ENCODE measurements around the gene SOWAHC. TPM values are rescaled to one million over a fixed set of nuclear protein-coding genes. Genes with fewer than 3 reads are reported as not detected.
A peak's percentile ranks its signal among the peaks of the same experiment; 100 is the strongest.

SOWAHC gene
- total and polyA plus RNA-seq, 2 of the 13 experiments (the other 11 are each of a cell fraction or from before 2014, with no cell fraction given), result 21.2 to 22.5 TPM

DNA sequence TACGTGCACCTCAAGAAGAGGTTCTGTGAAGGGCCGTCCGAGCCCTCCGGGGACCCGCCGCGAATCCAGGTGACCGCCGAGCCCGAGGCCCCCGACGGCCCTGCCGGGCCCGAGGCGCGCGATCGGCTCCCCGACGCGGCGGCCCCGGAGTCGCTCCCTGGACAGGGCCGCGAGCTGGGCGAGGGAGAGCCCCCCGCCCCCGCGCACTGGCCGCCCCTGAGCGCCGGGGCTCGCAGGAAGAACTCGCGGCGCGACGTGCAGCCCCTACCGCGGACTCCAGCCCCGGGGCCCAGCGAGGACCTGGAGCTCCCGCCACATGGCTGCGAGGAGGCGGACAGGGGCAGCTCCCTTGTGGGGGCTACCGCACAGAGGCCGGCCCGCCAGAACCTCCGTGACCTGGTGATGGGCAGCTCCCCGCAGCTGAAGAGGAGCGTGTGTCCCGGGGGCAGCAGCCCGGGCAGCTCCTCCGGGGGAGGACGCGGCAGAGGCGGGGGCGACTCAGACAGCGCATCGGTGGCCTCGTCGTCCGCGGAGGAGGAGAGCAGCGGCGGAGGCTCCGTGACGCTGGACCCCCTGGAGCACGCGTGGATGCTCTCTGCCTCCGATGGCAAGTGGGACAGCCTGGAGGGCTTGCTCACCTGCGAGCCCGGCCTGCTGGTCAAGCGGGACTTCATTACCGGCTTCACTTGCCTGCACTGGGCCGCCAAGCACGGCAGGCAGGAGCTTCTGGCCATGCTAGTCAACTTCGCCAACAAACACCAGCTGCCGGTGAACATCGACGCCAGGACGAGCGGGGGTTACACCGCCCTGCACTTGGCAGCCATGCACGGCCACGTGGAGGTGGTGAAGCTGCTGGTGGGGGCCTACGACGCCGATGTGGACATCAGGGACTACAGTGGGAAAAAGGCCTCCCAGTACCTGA lies 812 bp downstream of the SOWAHC start (continued):
- TF ChIP-seq, protein P1, sequence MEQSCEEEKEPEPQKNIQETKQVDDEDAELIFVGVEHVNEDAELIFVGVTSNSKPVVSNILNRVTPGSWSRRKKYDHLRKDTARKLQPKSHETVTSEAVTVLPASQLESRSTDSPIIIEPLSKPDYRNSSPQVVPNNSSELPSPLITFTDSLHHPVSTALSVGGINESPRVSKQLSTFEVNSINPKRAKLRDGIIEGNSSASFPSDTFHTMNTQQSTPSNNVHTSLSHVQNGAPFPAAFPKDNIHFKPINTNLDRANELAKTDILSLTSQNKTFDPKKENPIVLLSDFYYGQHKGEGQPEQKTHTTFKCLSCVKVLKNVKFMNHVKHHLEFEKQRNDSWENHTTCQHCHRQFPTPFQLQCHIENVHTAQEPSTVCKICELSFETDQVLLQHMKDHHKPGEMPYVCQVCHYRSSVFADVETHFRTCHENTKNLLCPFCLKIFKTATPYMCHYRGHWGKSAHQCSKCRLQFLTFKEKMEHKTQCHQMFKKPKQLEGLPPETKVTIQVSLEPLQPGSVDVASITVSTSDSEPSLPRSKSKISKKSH (CRISPR knock-in tag; IDR thresholded peaks at IDR 0.05; ENCODE audit: borderline replicate concordance), result peak; percentile 93
- peak; percentile 92 for TF ChIP-seq ZNF333 (CRISPR knock-in tag; IDR thresholded peaks at IDR 0.05; ENCODE audit: borderline replicate concordance)
- TF ChIP-seq ZNF235 (CRISPR knock-in tag; IDR thresholded peaks at IDR 0.05; ENCODE audit: borderline replicate concordance), result peak; percentile 63; the same call in 1 of the 2 replicates
- 0 out of 2 replicates have a peak, but pooled peaks have one; percentile 50 for TF ChIP-seq ZNF879 (CRISPR knock-in tag; IDR thresholded peaks at IDR 0.05)
- TF ChIP-seq CBX2 (IDR thresholded peaks at IDR 0.05; ENCODE audit: low read depth, low read length), result no peak
- no peak for TF ChIP-seq CBX2 (CRISPR knock-in tag; IDR thresholded peaks at IDR 0.05; ENCODE audit: low read depth)
- no peak for TF ChIP-seq MBD4 (IDR thresholded peaks at IDR 0.05; ENCODE audit: borderline replicate concordance, low read length)
- TF ChIP-seq MXD4 (CRISPR knock-in tag; IDR thresholded peaks at IDR 0.05), result peak; percentile 73; the same call in 1 of the 2 replicates
- no peak; a peak in 1 of 4 replicates for TF ChIP-seq POLR2A (IDR thresholded peaks at IDR 0.05; ENCODE audit: insufficient read depth in 1 of 2, low read depth in 2 of 2, low read length in 2 of 2)
- TF ChIP-seq, protein P2, sequence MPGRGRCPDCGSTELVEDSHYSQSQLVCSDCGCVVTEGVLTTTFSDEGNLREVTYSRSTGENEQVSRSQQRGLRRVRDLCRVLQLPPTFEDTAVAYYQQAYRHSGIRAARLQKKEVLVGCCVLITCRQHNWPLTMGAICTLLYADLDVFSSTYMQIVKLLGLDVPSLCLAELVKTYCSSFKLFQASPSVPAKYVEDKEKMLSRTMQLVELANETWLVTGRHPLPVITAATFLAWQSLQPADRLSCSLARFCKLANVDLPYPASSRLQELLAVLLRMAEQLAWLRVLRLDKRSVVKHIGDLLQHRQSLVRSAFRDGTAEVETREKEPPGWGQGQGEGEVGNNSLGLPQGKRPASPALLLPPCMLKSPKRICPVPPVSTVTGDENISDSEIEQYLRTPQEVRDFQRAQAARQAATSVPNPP (CRISPR knock-in tag; IDR thresholded peaks at IDR 0.05), result no peak; the same call in 1 of the 2 replicates
- TF ChIP-seq, protein P3, sequence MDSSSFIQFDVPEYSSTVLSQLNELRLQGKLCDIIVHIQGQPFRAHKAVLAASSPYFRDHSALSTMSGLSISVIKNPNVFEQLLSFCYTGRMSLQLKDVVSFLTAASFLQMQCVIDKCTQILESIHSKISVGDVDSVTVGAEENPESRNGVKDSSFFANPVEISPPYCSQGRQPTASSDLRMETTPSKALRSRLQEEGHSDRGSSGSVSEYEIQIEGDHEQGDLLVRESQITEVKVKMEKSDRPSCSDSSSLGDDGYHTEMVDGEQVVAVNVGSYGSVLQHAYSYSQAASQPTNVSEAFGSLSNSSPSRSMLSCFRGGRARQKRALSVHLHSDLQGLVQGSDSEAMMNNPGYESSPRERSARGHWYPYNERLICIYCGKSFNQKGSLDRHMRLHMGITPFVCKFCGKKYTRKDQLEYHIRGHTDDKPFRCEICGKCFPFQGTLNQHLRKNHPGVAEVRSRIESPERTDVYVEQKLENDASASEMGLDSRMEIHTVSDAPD (CRISPR knock-in tag; IDR thresholded peaks at IDR 0.05), result no peak
- no peak for TF ChIP-seq ZNF136 (CRISPR knock-in tag; IDR thresholded peaks at IDR 0.05; ENCODE audit: low read depth)
- no peak for TF ChIP-seq ZBTB21 (CRISPR knock-in tag; IDR thresholded peaks at IDR 0.05)
- TF ChIP-seq CBX1 (IDR thresholded peaks at IDR 0.05; ENCODE audit: low read depth), result no peak
- TF ChIP-seq, protein P4, sequence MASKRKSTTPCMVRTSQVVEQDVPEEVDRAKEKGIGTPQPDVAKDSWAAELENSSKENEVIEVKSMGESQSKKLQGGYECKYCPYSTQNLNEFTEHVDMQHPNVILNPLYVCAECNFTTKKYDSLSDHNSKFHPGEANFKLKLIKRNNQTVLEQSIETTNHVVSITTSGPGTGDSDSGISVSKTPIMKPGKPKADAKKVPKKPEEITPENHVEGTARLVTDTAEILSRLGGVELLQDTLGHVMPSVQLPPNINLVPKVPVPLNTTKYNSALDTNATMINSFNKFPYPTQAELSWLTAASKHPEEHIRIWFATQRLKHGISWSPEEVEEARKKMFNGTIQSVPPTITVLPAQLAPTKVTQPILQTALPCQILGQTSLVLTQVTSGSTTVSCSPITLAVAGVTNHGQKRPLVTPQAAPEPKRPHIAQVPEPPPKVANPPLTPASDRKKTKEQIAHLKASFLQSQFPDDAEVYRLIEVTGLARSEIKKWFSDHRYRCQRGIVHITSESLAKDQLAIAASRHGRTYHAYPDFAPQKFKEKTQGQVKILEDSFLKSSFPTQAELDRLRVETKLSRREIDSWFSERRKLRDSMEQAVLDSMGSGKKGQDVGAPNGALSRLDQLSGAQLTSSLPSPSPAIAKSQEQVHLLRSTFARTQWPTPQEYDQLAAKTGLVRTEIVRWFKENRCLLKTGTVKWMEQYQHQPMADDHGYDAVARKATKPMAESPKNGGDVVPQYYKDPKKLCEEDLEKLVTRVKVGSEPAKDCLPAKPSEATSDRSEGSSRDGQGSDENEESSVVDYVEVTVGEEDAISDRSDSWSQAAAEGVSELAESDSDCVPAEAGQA (IDR thresholded peaks at IDR 0.05; ENCODE audit: low read depth), result 0 out of 2 replicates have a peak, but pooled peaks have one; percentile 12
- TF ChIP-seq, protein P4 (CRISPR knock-in tag; IDR thresholded peaks at IDR 0.05; ENCODE audit: borderline replicate concordance), result no peak
- TF ChIP-seq, protein P5, sequence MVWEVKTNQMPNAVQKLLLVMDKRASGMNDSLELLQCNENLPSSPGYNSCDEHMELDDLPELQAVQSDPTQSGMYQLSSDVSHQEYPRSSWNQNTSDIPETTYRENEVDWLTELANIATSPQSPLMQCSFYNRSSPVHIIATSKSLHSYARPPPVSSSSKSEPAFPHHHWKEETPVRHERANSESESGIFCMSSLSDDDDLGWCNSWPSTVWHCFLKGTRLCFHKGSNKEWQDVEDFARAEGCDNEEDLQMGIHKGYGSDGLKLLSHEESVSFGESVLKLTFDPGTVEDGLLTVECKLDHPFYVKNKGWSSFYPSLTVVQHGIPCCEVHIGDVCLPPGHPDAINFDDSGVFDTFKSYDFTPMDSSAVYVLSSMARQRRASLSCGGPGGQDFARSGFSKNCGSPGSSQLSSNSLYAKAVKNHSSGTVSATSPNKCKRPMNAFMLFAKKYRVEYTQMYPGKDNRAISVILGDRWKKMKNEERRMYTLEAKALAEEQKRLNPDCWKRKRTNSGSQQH (CRISPR knock-in tag; IDR thresholded peaks at IDR 0.05; ENCODE audit: low read depth), result 0 out of 2 replicates have a peak, but pooled peaks have one; percentile 29
